H1 (cell line): ENCODE measurements around the gene PRSS3. TPM values are rescaled to one million over a fixed set of nuclear protein-coding genes. Genes with fewer than 3 reads are reported as not detected.

Experiments
- CTCF ChIA-PET: fragments of 300-600 bp; sonication (Branson Sonifier 250); formaldehyde crosslinking; loops from one replicate; lab custom pipeline; 2021; ENCODE audit not compliant: partially characterized antibody; lab: Charles Lee
- POLR2A ChIA-PET: fragments of 300-600 bp; sonication (Branson Sonifier 250); formaldehyde crosslinking; loops from one replicate; lab custom pipeline; 2021; ENCODE audit warnings: inconsistent platforms; ENCODE audit not compliant: partially characterized antibody; lab: Charles Lee
- DNase-seq, 2 experiments: peaks; one replicate each; pipeline versions ENCODE4 v3.0.0 to v3.0.0-alpha.2; 2010 to 2022; ENCODE audit warnings: low spot score in 2 of 2, low read depth in 1 of 2, mixed read lengths in 1 of 2
- FAIRE-seq: peaks from 2 replicates; lab custom pipeline; 2011; peaks lifted over from hg19 to GRCh38; lab: Jason Lieb, UNC
- H2AFZ ChIP-seq: 2 replicates; pipeline ENCODE4 v1.8.1; 2012; ENCODE audit warnings: low read length, inconsistent platforms
- H2AK5ac ChIP-seq: 2 replicates; pipeline ENCODE4 v1.6.1; 2013; ENCODE audit warnings: low read depth, low read length
- H2BK120ac ChIP-seq: replicated peaks from 2 replicates; pipeline ENCODE3; 2013; ENCODE audit warnings: low read depth, low read length, inconsistent platforms
- H2BK12ac ChIP-seq: 2 replicates; pipeline ENCODE4 v1.6.1; 2013; ENCODE audit warnings: low read depth, low read length
- H2BK15ac ChIP-seq: 2 replicates; pipeline ENCODE4 v1.6.1; 2013; ENCODE audit warnings: low read length
- H2BK20ac ChIP-seq: 2 replicates; pipeline ENCODE4 v1.6.1; 2013; ENCODE audit warnings: low read length
- H2BK5ac ChIP-seq: 2 replicates; pipeline ENCODE4 v1.6.1; 2013; ENCODE audit warnings: low read depth, low read length
- H3K14ac ChIP-seq: 2 replicates; pipeline ENCODE4 v1.6.1; 2013; ENCODE audit warnings: inconsistent platforms; ENCODE audit not compliant: insufficient read length
- H3K18ac ChIP-seq: 2 replicates; pipeline ENCODE4 v1.6.1; 2013; ENCODE audit warnings: low read length; ENCODE audit errors: extremely low read depth
- H3K23ac ChIP-seq: 2 replicates; pipeline ENCODE4 v1.6.1; 2013; ENCODE audit warnings: inconsistent platforms; ENCODE audit not compliant: insufficient read length
- H3K23me2 ChIP-seq: 2 replicates; pipeline ENCODE4 v1.6.1; 2013; ENCODE audit warnings: low read depth, low read length
- H3K27ac ChIP-seq: 2 replicates; pipeline ENCODE4 v1.6.1; 2011; ENCODE audit warnings: low read depth, low read length, inconsistent platforms
- H3K27me3 ChIP-seq, 4 experiments: replicated peaks in 1 of 4; 1 replicate in 1 of 4; 2 replicates in 3 of 4; pipeline versions ENCODE4 v1.6.1 to v1.8.1; 2011 to 2013; ENCODE audit warnings: low read length in 3 of 4, mild to moderate bottlenecking in 3 of 4, inconsistent platforms in 2 of 4, mixed read lengths in 2 of 4, moderate library complexity in 1 of 4; ENCODE audit not compliant: control insufficient read depth in 3 of 4, insufficient read depth in 3 of 4; ENCODE audit errors: extremely low read depth in 1 of 4
- H3K36me3 ChIP-seq, 4 experiments: 2 replicates each; pipeline versions ENCODE4 v1.6.1 to v1.8.1; 2011 to 2013; ENCODE audit warnings: mild to moderate bottlenecking in 4 of 4, low read length in 3 of 4, moderate library complexity in 2 of 4, control low read depth in 1 of 4, inconsistent platforms in 1 of 4; ENCODE audit not compliant: insufficient read depth in 4 of 4, control insufficient read depth in 2 of 4
- H3K4ac ChIP-seq: replicated peaks from 2 replicates; pipeline ENCODE3; 2013; ENCODE audit warnings: low read length, low read depth, mixed read lengths, inconsistent platforms; ENCODE audit not compliant: insufficient read length
- H3K4me1 ChIP-seq, 4 experiments: replicated peaks in 1 of 4; 1 replicate in 1 of 4; 2 replicates in 3 of 4; pipeline versions ENCODE4 v1.6.1 to v1.8.1; 2011 to 2013; ENCODE audit warnings: low read length in 3 of 4, inconsistent platforms in 2 of 4, mixed read lengths in 1 of 4; ENCODE audit not compliant: insufficient read depth in 4 of 4, control insufficient read depth in 3 of 4
- H3K4me2 ChIP-seq, 2 experiments: 2 replicates each; pipeline versions ENCODE4 v1.6.1 to v1.8.1; 2011 to 2013; ENCODE audit warnings: low read depth in 2 of 2, low read length in 2 of 2, control low read depth in 1 of 2, inconsistent platforms in 1 of 2, mild to moderate bottlenecking in 1 of 2; ENCODE audit not compliant: insufficient read depth in 1 of 2
- H3K4me3 ChIP-seq, 4 experiments: fragments of 200-600, 300-600 bp in 1 of 4; sonication (generic), shearing (Covaris generic), sonication (Bioruptor Twin) in 1 of 4; 2 replicates each; pipeline versions ENCODE4 v1.5.1 to v1.8.1; 2011 to 2016; ENCODE audit warnings: low read length in 4 of 4, low read depth in 3 of 4, control low read depth in 2 of 4, inconsistent platforms in 2 of 4, mild to moderate bottlenecking in 2 of 4, mixed read lengths in 1 of 4, moderate library complexity in 1 of 4; ENCODE audit not compliant: insufficient read depth in 2 of 4; ENCODE audit errors: extremely low read depth in 1 of 4
- H3K56ac ChIP-seq: replicated peaks from 2 replicates; pipeline ENCODE3; 2013; ENCODE audit warnings: low read depth, mild to moderate bottlenecking, mixed read lengths, low read length, inconsistent platforms; ENCODE audit not compliant: insufficient read length
- H3K79me1 ChIP-seq: 2 replicates; pipeline ENCODE4 v1.6.1; 2013; ENCODE audit warnings: low read depth, low read length, control low read depth
- H3K79me2 ChIP-seq, 2 experiments: 2 replicates each; pipeline versions ENCODE4 v1.6.1 to v1.8.1; 2012 to 2013; ENCODE audit warnings: low read length in 2 of 2, mild to moderate bottlenecking in 2 of 2, inconsistent platforms in 1 of 2; ENCODE audit not compliant: insufficient read depth in 2 of 2, control insufficient read depth in 1 of 2
- H3K9ac ChIP-seq, 4 experiments: replicated peaks in 1 of 4; 1 replicate in 1 of 4; 2 replicates in 3 of 4; pipeline versions ENCODE4 v1.6.1 to v1.8.1; 2011 to 2013; ENCODE audit warnings: low read depth in 3 of 4, low read length in 3 of 4, control low read depth in 2 of 4, mild to moderate bottlenecking in 2 of 4, moderate library complexity in 2 of 4, inconsistent platforms in 1 of 4; ENCODE audit errors: extremely low read depth in 1 of 4
- H3K9me3 ChIP-seq, 2 experiments: 2 replicates each; pipeline versions ENCODE4 v1.6.1 to v1.8.1; 2012 to 2013; ENCODE audit warnings: mild to moderate bottlenecking in 2 of 2, moderate library complexity in 2 of 2, control low read depth in 1 of 2, inconsistent platforms in 1 of 2, low read depth in 1 of 2, low read length in 1 of 2, mixed read lengths in 1 of 2; ENCODE audit not compliant: insufficient read depth in 2 of 2
- H4K20me1 ChIP-seq, 2 experiments: replicated peaks in 1 of 2; 2 replicates each; pipeline versions ENCODE3 to v1.8.1; 2011 to 2013; ENCODE audit warnings: inconsistent platforms in 2 of 2, low read length in 2 of 2, mild to moderate bottlenecking in 1 of 2; ENCODE audit not compliant: insufficient read depth in 2 of 2, control insufficient read depth in 1 of 2
- H4K5ac ChIP-seq: 2 replicates; pipeline ENCODE4 v1.6.1; 2013; ENCODE audit warnings: low read length, low read depth, mixed read lengths, inconsistent platforms; ENCODE audit not compliant: insufficient read length
- H4K8ac ChIP-seq: 2 replicates; pipeline ENCODE4 v1.8.0; 2013; ENCODE audit warnings: mild to moderate bottlenecking, moderate library complexity, low read length, inconsistent platforms; ENCODE audit not compliant: insufficient read depth; ENCODE audit errors: extremely low read depth
- H4K91ac ChIP-seq: replicated peaks from 2 replicates; pipeline ENCODE3; 2013; ENCODE audit warnings: low read length, mixed read lengths, inconsistent platforms; ENCODE audit not compliant: insufficient read length
- CTCF ChIP-seq, 3 experiments: IDR thresholded peaks; 1 replicate in 2 of 3; 2 replicates in 1 of 3; pipeline versions ENCODE4 v1.5.1 to v1.6.1; 2011; ENCODE audit warnings: low read length in 3 of 3, mild to moderate bottlenecking in 3 of 3, inconsistent platforms in 2 of 3, low read depth in 1 of 3, moderate library complexity in 1 of 3; ENCODE audit not compliant: insufficient read depth in 1 of 3; ENCODE audit errors: control extremely low read depth in 1 of 3
- HDAC2 ChIP-seq, 2 experiments: fragments of 300-600 bp in 1 of 2; sonication (generic) in 1 of 2; IDR thresholded peaks; 2 replicates each; pipeline ENCODE4 v1.6.1; 2011 to 2012; ENCODE audit warnings: low read depth in 2 of 2, low read length in 2 of 2, mild to moderate bottlenecking in 2 of 2, moderate library complexity in 2 of 2, borderline replicate concordance in 1 of 2, inconsistent platforms in 1 of 2
- RAD21 ChIP-seq, 2 experiments: IDR thresholded peaks in 1 of 2; conservative IDR thresholded peaks in 1 of 2; 2 replicates each; pipeline ENCODE4 v1.6.1; 2011; ENCODE audit warnings: low read depth in 2 of 2, low read length in 2 of 2, improper control_type of control experiment in 1 of 2, inconsistent platforms in 1 of 2, mild to moderate bottlenecking in 1 of 2, moderate library complexity in 1 of 2
- RXRA ChIP-seq: IDR thresholded peaks from 2 replicates; pipeline ENCODE4 v1.6.1; 2011; ENCODE audit warnings: low read depth, mild to moderate bottlenecking, low read length, moderate library complexity; ENCODE audit not compliant: insufficient read depth
- YY1 ChIP-seq: IDR thresholded peaks from 2 replicates; pipeline ENCODE4 v1.6.1; 2011; ENCODE audit warnings: low read depth, mild to moderate bottlenecking, low read length
- WGBS, 2 experiments: shearing (Covaris generic) in 1 of 2; methylation state at CpG; one replicate each; pipeline versions ENCODE4 v1.1.6 to v1.1.7; 2013 to 2015; ENCODE audit warnings: low lambda C conversion rate in 2 of 2, mixed read lengths in 2 of 2, inconsistent platforms in 1 of 2, low coverage in 1 of 2, missing lambda C conversion rate in 1 of 2; ENCODE audit not compliant: insufficient replicate concordance in 2 of 2, insufficient coverage in 1 of 2, insufficient read length in 1 of 2; ENCODE audit errors: extremely low coverage in 1 of 2, missing lambda C conversion rate in 1 of 2; 5-methylcytosine and 5-hydroxymethylcytosine counted together
- polyA plus RNA-seq, 7 experiments: library from polyadenylated mRNA; depleted of rRNA in 3 of 7; stranded (reverse) in 5 of 7; unstranded in 2 of 7; fragments of >200 nt in 5 of 7; fragments of 200-250 nt in 2 of 7; gene quantifications; 1 replicate in 5 of 7; 2 replicates in 1 of 7; 4 replicates in 1 of 7; pipeline versions ENCODE4 v1.2.1 to v1.2.3, GENCODE V29; 2011 to 2013; ENCODE audit warnings: missing spikeins in 2 of 7, mixed read lengths in 2 of 7
- total RNA-seq: library from RNA; stranded (reverse); fragmentation: NEBNext Ultra II Directional; extraction: Animal tissue kit (Norgen Biotek cat#: 25700); gene quantifications from 2 replicates; pipeline ENCODE4 v1.2.1, GENCODE V29; 2021

The PRSS3 gene
- total and polyA plus RNA-seq, 2 of the 8 experiments (the other 6 are each of a cell fraction or from before 2014, with no cell fraction given), result 0.12 TPM; not detected in 1

- Histone ChIP-seq H2BK15ac (no peak overlapping the region), H2BK12ac (no peak overlapping the region), H4K5ac (no peak overlapping the region), H3K9me3 (no peaks in the 10 kb centered on the region), H4K20me1 (no peaks in the 10 kb centered on the region), H2BK120ac (no peak overlapping the region), H3K4me3 (no peak overlapping the region), H3K79me1 (no peaks in the 10 kb centered on the region), H3K79me2 (no peaks in the 10 kb centered on the region), H2BK20ac (no peak overlapping the region), H3K36me3 (no peaks in the 10 kb centered on the region), H3K4ac (no peak overlapping the region), H3K23me2 (no peaks in the 10 kb centered on the region), H4K91ac (no peak overlapping the region), H4K8ac (no peak overlapping the region), H2AFZ (peak overlapping the region; percentile 91), H3K18ac (no peak overlapping the region; the same call in 1 of the 2 replicates), H3K27me3 (no peaks in the 10 kb centered on the region), H3K4me2 (no peak overlapping the region), H3K23ac (no peak overlapping the region), H2AK5ac (no peak overlapping the region), H3K14ac (no peak overlapping the region), H3K4me1 (no peaks in the 10 kb centered on the region), H3K56ac (no peak overlapping the region), H2BK5ac (no peak overlapping the region), H3K9ac (no peak overlapping the region), H3K27ac (no peak overlapping the region)
- peak; percentile 95 for FAIRE-seq
- POLR2A ChIA-PET, result interaction anchor here (0.6 kb wide), 1 partner anchor 513 kb away, joined by 3 read pairs; no protein-coding TSS in a partner anchor
- CTCF ChIA-PET, result interaction anchor here (0.6 to 3.5 kb wide), 24 partner anchors 11 to 320 kb away, joined by 3 to 39 read pairs (median 4); partner anchors contain the start of gene PRSS3
- peak; percentile 93 for TF ChIP-seq YY1
- 0 out of 4 replicates have a peak, but pooled peaks of 1 of the 2 experiments have one; percentile 13 for TF ChIP-seq HDAC2 (IDR thresholded peaks at IDR 0.05; ENCODE audit: borderline replicate concordance in 1 of 2, low read depth in 2 of 2, low read length in 2 of 2)
- TF ChIP-seq RAD21 (IDR thresholded peaks at IDR 0.05 in 1 of 2, conservative IDR thresholded peaks at IDR 0.05 in 1 of 2; ENCODE audit: low read depth in 2 of 2, low read length in 2 of 2), result peak; percentile 50 to 64
- TF ChIP-seq CTCF (IDR thresholded peaks at IDR 0.05; ENCODE audit: control extremely low read depth in 1 of 3, insufficient read depth in 1 of 3, low read depth in 1 of 3, low read length in 3 of 3), result peak in 2 of 3 experiments; percentile 77 to 81; a peak in 3 of 4 replicates
- no peak for TF ChIP-seq RXRA
- WGBS, 2 experiments, result 18% methylated on average over 6 of the region's 6 CpGs; no CpG with 5 or more reads in 1 of the 2 experiments
- DNase-seq, result peak; percentile 25 to 58
Observed at GRCh38 chr9:33778700-33779351, 16.5 kb upstream of the PRSS3 start.
